ENCODE data around the gene UBQLNL.

DNA sequence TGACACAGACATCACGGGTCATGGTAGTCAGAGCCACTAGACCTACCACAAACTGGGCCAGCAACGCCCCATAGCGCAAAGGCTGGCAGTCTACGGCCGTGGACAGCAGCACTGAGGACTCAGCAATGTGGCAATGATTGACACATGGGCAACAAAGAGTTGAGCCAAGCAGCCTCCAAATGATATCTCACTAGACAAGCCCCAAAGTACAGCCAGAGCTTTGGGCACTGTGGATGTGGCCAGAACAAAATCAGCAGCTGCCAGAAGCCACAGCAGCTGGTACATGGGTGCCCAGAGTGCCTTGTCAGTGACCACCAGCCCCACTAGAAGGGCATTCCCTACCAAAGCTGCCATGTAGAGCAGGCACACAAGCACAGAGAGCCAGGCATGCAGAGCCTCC lies 11.2 kb upstream of the UBQLNL start:
- TF ChIP-seq POLR2A (IDR thresholded peaks at IDR 0.05): no peak
- no peak for TF ChIP-seq EP300 (IDR thresholded peaks at IDR 0.05)
